Activated CD4-positive, alpha-beta memory T cell treated with anti-CD3 and anti-CD28 coated beads for 36 hours (primary cell): ENCODE measurements around the gene P2RX1. TPM values are rescaled to one million over a fixed set of nuclear protein-coding genes. Genes with fewer than 3 reads are reported as not detected.

Experiments used
- CTCF ChIA-PET: fragments of 350-600 bp; sonication (Branson Sonifier 250); formaldehyde crosslinking; loops from one replicate; lab custom pipeline; 2021; ENCODE audit warnings: antibody characterized with exemption, inconsistent platforms; lab: Charles Lee
- POLR2A ChIA-PET: fragments of 350-600 bp; sonication (Branson Sonifier 250); formaldehyde crosslinking; loops from one replicate; lab custom pipeline; 2021; ENCODE audit warnings: antibody characterized with exemption; lab: Charles Lee
- DNase-seq: peaks from one replicate; pipeline ENCODE4 v3.0.0-alpha.2; 2020
- H3K27ac Mint-ChIP-seq: one replicate; pipeline ENCODE4 v1.8.0; 2021; ENCODE audit warnings: mixed read lengths
- H3K27me3 Mint-ChIP-seq: one replicate; pipeline ENCODE4 v1.8.0; 2021; ENCODE audit warnings: mixed read lengths
- H3K36me3 Mint-ChIP-seq: one replicate; pipeline ENCODE4 v1.8.0; 2021; ENCODE audit warnings: mixed read lengths
- H3K4me1 Mint-ChIP-seq: one replicate; pipeline ENCODE4 v1.8.0; 2021; ENCODE audit warnings: low read depth, mixed read lengths
- H3K4me3 Mint-ChIP-seq: one replicate; pipeline ENCODE4 v1.8.0; 2021; ENCODE audit warnings: mild to moderate bottlenecking, mixed read lengths
- H3K9me3 Mint-ChIP-seq: one replicate; pipeline ENCODE4 v1.8.0; 2021; ENCODE audit warnings: mixed read lengths
- intact Hi-C: fragments of 100-400 bp; cut with micrococcal nuclease; formaldehyde crosslinking; loops from one replicate; pipeline ENCODE4 v1.15.1; 2023
- total RNA-seq, 2 experiments: library from RNA; stranded (reverse); gene quantifications; one replicate each; pipeline ENCODE4 v1.2.3, GENCODE V29; 2021

Gene P2RX1
- total RNA-seq, 2 experiments from 2014 or later, result 0.43 to 0.44 TPM

- no peak overlapping the region for H3K4me3 Mint-ChIP-seq
- H3K9me3 Mint-ChIP-seq, result no peaks in the 10 kb centered on the region
- ChIA-PET POLR2A (no interaction called here), CTCF (no interaction called here)
- intact Hi-C loops, result no loop called here
- no peak overlapping the region for H3K27ac Mint-ChIP-seq
- peaks cover 12% of the 10 kb centered on the region for H3K36me3 Mint-ChIP-seq
- H3K27me3 Mint-ChIP-seq, result no peaks in the 10 kb centered on the region
- no peak for DNase-seq
- no peaks in the 10 kb centered on the region for H3K4me1 Mint-ChIP-seq
Observed at GRCh38 chr17:3929764-3930163, 13.5 kb upstream of the P2RX1 start.

DNA sequence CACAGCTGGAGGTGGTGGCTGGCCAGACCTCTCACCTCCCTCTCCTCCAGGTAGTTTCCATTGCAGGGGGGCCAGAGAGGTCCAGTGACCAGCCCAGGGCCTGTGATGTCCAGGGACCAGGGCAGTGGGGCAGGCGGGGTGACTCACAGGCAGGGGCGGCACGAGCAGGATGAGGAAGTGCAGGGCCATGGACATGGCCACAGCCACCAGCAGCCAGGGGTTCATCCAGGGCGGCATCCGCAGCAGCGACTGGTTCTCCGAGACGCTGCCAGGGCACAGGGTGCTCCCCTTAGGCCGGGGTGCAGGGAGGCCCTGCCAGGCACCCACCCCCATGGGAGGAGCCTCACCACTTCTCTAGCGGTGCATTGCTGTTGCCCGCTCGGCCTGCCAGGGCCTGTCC lies 12.9 kb upstream of the P2RX1 start:
- Mint-ChIP-seq H3K27me3 (no peaks in the 10 kb centered on the region), H3K36me3 (peaks cover 11% of the 10 kb centered on the region), H3K4me1 (no peaks in the 10 kb centered on the region), H3K4me3 (no peak overlapping the region), H3K9me3 (no peaks in the 10 kb centered on the region), H3K27ac (no peak overlapping the region)
- ChIA-PET POLR2A (no interaction called here), CTCF (interaction anchor here (1.2 kb wide), 1 partner anchor 191 kb away, joined by 4 read pairs; no protein-coding TSS in a partner anchor)
- intact Hi-C loops, result no loop called here
- no peak for DNase-seq

DNA sequence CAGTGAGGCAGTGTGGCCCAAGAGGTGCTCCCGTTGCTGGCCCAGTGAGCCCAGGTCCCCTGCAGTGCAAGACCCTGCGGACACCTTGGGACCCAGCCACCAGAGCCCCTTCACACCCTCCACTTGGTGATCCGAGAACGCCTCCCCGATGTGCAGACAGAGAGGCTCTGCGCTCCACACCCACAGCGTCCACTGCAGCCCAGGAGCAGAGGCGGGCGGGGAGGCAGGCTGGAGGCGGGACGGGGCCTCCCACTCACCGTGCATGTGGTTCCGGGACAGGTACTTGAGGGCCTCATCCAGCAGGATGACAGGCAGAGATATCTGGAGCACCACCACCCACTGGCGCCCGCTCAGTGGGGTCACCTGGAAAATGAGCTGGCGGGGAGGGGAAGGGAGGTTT lies 12.1 kb upstream of the P2RX1 start:
- Mint-ChIP-seq H3K4me3 (no peak overlapping the region), H3K27ac (no peak overlapping the region), H3K27me3 (no peaks in the 10 kb centered on the region), H3K36me3 (peaks cover 12% of the 10 kb centered on the region), H3K4me1 (no peaks in the 10 kb centered on the region), H3K9me3 (no peaks in the 10 kb centered on the region)
- POLR2A ChIA-PET, result no interaction called here
- DNase-seq, result no peak
- intact Hi-C loops, result no loop called here
- CTCF ChIA-PET, result interaction anchor here (1.2 kb wide), 1 partner anchor 190 kb away, joined by 4 read pairs; no protein-coding TSS in a partner anchor

- H3K4me1 Mint-ChIP-seq, result no peaks in the 10 kb centered on the region
- no peaks in the 10 kb centered on the region for H3K27me3 Mint-ChIP-seq
- DNase-seq, result no peak
- no peak overlapping the region for H3K27ac Mint-ChIP-seq
- POLR2A ChIA-PET, result no interaction called here
- H3K4me3 Mint-ChIP-seq, result no peak overlapping the region
- intact Hi-C loops, result no loop called here
- H3K36me3 Mint-ChIP-seq, result peaks cover 12% of the 10 kb centered on the region
- no peaks in the 10 kb centered on the region for H3K9me3 Mint-ChIP-seq
- CTCF ChIA-PET, result interaction anchor here (1.0 to 1.2 kb wide), 2 partner anchors 14 to 190 kb away, joined by 4 read pairs; no protein-coding TSS in a partner anchor
Observed at GRCh38 chr17:3927628-3928340, 11.5 kb upstream of the P2RX1 start.

GRCh38 chr17:3926860-3927627 lies 10.8 kb upstream of the P2RX1 start:
- intact Hi-C loops, result no loop called here
- Mint-ChIP-seq H3K27me3 (no peaks in the 10 kb centered on the region), H3K4me3 (no peak overlapping the region), H3K9me3 (no peaks in the 10 kb centered on the region), H3K36me3 (peaks cover 10% of the 10 kb centered on the region), H3K27ac (no peak overlapping the region), H3K4me1 (no peaks in the 10 kb centered on the region)
- POLR2A ChIA-PET, result no interaction called here
- CTCF ChIA-PET, result interaction anchor here (1.0 kb wide), 1 partner anchor 13 kb away, joined by 4 read pairs; no protein-coding TSS in a partner anchor
- DNase-seq, result no peak

DNA sequence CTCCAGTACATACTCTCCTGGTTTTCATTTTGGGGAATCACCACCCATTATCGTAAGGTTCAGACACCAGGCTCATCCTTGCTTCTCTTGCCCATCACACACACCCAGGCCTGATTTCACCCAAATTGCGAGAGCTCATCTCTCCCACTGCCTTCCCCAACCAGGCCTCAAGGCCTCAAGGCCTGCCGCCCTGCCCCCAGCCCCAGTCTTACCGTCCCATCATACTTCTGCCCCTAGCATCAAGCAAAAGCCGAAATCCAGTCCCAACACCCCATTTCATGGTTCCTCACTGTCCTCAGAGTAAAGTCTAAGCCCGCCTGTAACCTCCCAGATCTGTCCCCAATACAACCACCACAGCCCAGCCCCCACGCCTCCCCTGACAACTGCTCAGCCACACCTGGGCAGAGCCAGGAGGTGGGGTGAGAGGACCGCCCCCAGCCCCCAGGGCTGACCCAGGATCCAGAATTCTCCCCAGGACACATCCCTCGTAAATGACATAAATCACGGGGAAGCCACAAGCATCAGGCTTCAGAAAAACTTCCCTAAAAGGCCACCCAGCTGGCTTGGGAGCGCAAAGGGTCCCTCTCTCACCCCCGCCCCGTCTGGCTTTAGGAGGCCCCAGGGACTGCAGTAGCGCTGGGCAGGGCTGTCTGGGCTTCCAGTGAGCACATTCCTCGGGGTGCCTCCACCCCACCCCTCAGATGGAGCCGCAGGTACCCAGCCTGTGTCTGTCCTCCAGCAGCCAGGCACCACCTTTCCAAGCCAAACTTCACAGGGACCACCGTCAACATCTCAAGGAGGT lies 9.6 kb upstream of the P2RX1 start:
- DNase-seq, result no peak
- Mint-ChIP-seq H3K4me3 (no peak overlapping the region), H3K9me3 (no peaks in the 10 kb centered on the region), H3K27ac (no peak overlapping the region), H3K36me3 (peaks cover 8% of the 10 kb centered on the region), H3K27me3 (no peaks in the 10 kb centered on the region), H3K4me1 (no peaks in the 10 kb centered on the region)
- ChIA-PET POLR2A (no interaction called here), CTCF (interaction anchor here (0.9 kb wide), 1 partner anchor 188 kb away, joined by 3 read pairs; no protein-coding TSS in a partner anchor)
- intact Hi-C loops, result no loop called here

DNA sequence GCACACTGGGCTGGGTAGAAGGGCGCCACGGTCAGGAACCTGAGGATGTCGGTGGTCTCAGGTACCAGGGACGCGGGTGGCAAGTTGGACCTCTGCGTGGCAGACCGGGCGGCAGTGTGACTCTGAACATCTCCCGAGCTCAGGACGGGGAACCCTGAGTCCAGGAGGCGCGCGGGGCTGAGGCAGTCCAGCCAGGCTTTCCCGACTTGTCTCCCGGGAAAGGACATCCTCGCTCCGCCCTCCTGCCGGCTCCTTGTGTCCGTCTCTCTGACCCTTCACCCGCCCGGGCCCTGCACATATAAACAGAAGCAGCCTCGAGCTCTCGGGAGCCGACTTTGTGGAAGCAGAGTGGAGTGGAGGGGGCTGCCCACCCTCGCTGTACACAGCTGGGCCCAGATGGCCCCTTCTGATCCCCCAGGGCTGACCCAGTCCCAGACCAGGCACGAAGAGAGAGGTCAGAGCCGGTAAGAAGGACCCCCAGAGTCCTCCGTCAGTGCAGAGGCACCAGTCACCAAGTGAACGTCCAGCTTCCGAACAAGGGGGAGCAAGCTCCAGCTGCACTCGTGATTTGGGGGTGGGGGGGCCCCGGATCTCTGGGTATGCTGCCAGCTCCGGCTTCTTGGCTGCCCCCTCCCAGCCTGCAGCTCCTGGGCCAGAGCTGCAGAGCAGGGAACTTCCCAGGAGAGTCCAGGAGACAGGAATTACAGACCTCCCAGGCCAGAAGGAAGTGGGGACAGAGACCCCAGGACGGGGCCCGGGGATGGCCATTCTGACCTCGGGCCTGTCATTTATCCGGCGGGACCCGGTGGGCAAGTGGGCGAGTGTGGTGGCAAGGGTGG lies 8.5 kb upstream of the P2RX1 start:
- no peak for DNase-seq
- H3K4me1 Mint-ChIP-seq, result no peaks in the 10 kb centered on the region
- CTCF ChIA-PET, result interaction anchor here (0.9 kb wide), 2 partner anchors 11 to 187 kb away, joined by 3 read pairs; no protein-coding TSS in a partner anchor
- H3K36me3 Mint-ChIP-seq, result peaks cover 6% of the 10 kb centered on the region
- no peaks in the 10 kb centered on the region for H3K27me3 Mint-ChIP-seq
- no peaks in the 10 kb centered on the region for H3K9me3 Mint-ChIP-seq
- no peak overlapping the region for H3K4me3 Mint-ChIP-seq
- no peak overlapping the region for H3K27ac Mint-ChIP-seq
- intact Hi-C loops, result no loop called here
- POLR2A ChIA-PET, result interaction anchor here (0.9 kb wide), 1 partner anchor 9 kb away, joined by 4 read pairs; the partner anchor contains the start of gene P2RX1

GRCh38 chr17:3923466-3924190 lies 7.4 kb upstream of the P2RX1 start:
- DNase-seq, result no peak
- Mint-ChIP-seq H3K27me3 (no peaks in the 10 kb centered on the region), H3K4me1 (no peaks in the 10 kb centered on the region), H3K4me3 (no peak overlapping the region), H3K36me3 (peaks cover 6% of the 10 kb centered on the region), H3K27ac (no peak overlapping the region), H3K9me3 (no peaks in the 10 kb centered on the region)
- POLR2A ChIA-PET, result no interaction called here
- intact Hi-C loops, result no loop called here
- CTCF ChIA-PET, result interaction anchor here (1.8 kb wide), 1 partner anchor 9 kb away, joined by 10 read pairs; no protein-coding TSS in a partner anchor

DNA sequence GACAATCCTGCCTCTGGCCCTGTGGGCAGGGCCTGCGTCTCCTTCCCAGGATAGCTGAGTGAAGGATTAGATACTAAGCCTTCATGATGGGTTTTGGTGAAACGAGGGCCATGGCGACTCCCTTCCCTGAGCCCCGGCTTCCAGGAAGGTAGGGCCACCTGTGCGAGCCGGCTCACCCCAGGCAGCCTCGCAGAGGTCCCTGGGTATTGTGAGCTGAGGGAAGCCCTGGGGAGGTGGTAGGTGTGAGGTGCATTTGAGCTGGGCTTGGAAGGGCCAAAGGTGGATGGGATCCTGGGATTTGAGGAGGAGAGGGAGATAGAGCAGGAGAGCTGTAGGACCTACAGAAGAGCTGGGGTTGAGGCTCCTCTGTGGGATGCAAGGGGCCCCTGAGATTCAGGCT lies 6.5 kb upstream of the P2RX1 start:
- Mint-ChIP-seq H3K27ac (no peak overlapping the region), H3K9me3 (no peaks in the 10 kb centered on the region), H3K36me3 (peaks cover 6% of the 10 kb centered on the region), H3K27me3 (no peaks in the 10 kb centered on the region), H3K4me3 (no peak overlapping the region), H3K4me1 (no peaks in the 10 kb centered on the region)
- CTCF ChIA-PET, result interaction anchor here (1.8 kb wide), 1 partner anchor 9 kb away, joined by 10 read pairs; no protein-coding TSS in a partner anchor
- DNase-seq, result no peak
- intact Hi-C loops, result no loop called here
- POLR2A ChIA-PET, result no interaction called here

- DNase-seq, result no peak
- Mint-ChIP-seq H3K4me1 (peaks cover 5% of the 10 kb centered on the region), H3K9me3 (no peaks in the 10 kb centered on the region), H3K4me3 (no peak overlapping the region), H3K27me3 (no peaks in the 10 kb centered on the region), H3K27ac (no peak overlapping the region), H3K36me3 (peaks cover 6% of the 10 kb centered on the region)
- intact Hi-C loops, result no loop called here
- POLR2A ChIA-PET, result no interaction called here
- CTCF ChIA-PET, result no interaction called here
Observed at GRCh38 chr17:3921502-3922319, 5.4 kb upstream of the P2RX1 start.
